Activated naive CD4-positive, alpha-beta T cell treated with anti-CD3 and anti-CD28 coated beads for 36 hours (primary cell): ENCODE data around the gene PAQR6. TPM values are rescaled to one million over a fixed set of nuclear protein-coding genes. Genes with fewer than 3 reads are reported as not detected.
"Not testable (repeated sequence)": the region's sequence is repeated elsewhere in the genome, so short reads cannot be mapped to it uniquely, and the experiment has no call there.

Experiments used
- CTCF ChIA-PET: fragments of 350-600 bp; sonication (Branson Sonifier 250); formaldehyde crosslinking; loops from one replicate; lab custom pipeline; 2021; ENCODE audit warnings: antibody characterized with exemption; lab: Charles Lee
- DNase-seq: peaks from one replicate; pipeline ENCODE4 v3.0.0-alpha.2; 2020
- H3K27ac Mint-ChIP-seq: one replicate; pipeline ENCODE4 v1.8.0; 2021; ENCODE audit warnings: mild to moderate bottlenecking, mixed read lengths
- H3K27me3 Mint-ChIP-seq: one replicate; pipeline ENCODE4 v1.8.0; 2021; ENCODE audit warnings: low read depth, mixed read lengths
- H3K36me3 Mint-ChIP-seq: one replicate; pipeline ENCODE4 v1.8.0; 2021; ENCODE audit warnings: low read depth, mixed read lengths
- H3K4me1 Mint-ChIP-seq: one replicate; pipeline ENCODE4 v1.8.0; 2021; ENCODE audit warnings: low read depth, mixed read lengths
- H3K4me3 Mint-ChIP-seq: one replicate; pipeline ENCODE4 v1.8.0; 2021; ENCODE audit warnings: mild to moderate bottlenecking, moderate library complexity, mixed read lengths
- H3K9me3 Mint-ChIP-seq: one replicate; pipeline ENCODE4 v1.8.0; 2021; ENCODE audit warnings: mixed read lengths
- intact Hi-C: fragments of 100-400 bp; cut with micrococcal nuclease; formaldehyde crosslinking; loops from one replicate; pipeline ENCODE4 v1.15.1; 2023
- total RNA-seq, 2 experiments: library from RNA; stranded (reverse); gene quantifications; one replicate each; pipeline ENCODE4 v1.2.3, GENCODE V29; 2021

Gene PAQR6
- total RNA-seq, 2 experiments from 2014 or later: 3.7 to 4.2 TPM

- intact Hi-C loops: loop anchor here (1.0 to 10.0 kb wide), 5 partner anchors 8 to 282 kb away; partner anchors contain the start of genes RXFP4, SMG5 and TMEM79
- Mint-ChIP-seq H3K27me3 (no peaks in the 10 kb centered on the region), H3K36me3 (peaks cover 55% of the 10 kb centered on the region), H3K4me1 (peaks cover 52% of the 10 kb centered on the region), H3K9me3 (no peaks in the 10 kb centered on the region), H3K27ac (peak overlapping the region; percentile 100), H3K4me3 (no peak overlapping the region)
- CTCF ChIA-PET: interaction anchor here (0.7 to 8.7 kb wide), 9 partner anchors 9 to 97 kb away, joined by 3 to 244 read pairs (median 10); partner anchors contain the start of genes PMF1, SLC25A44 and SMG5
- no peak for DNase-seq
Measured at GRCh38 chr1:156226782-156227181, 21.1 kb downstream of the PAQR6 start.

- CTCF ChIA-PET: interaction anchor here (0.7 to 8.7 kb wide), 14 partner anchors 8 to 130 kb away, joined by 3 to 244 read pairs (median 6); partner anchors contain the start of genes PMF1, SLC25A44 and SMG5
- peaks cover 57% of the 10 kb centered on the region for H3K36me3 Mint-ChIP-seq
- H3K4me1 Mint-ChIP-seq: peaks cover 59% of the 10 kb centered on the region
- H3K9me3 Mint-ChIP-seq: no peaks in the 10 kb centered on the region
- intact Hi-C loops: loop anchor here (1.0 to 10.0 kb wide), 5 partner anchors 8 to 281 kb away; partner anchors contain the start of genes RXFP4, SMG5 and TMEM79
- no peak overlapping the region for H3K4me3 Mint-ChIP-seq
- H3K27me3 Mint-ChIP-seq: no peaks in the 10 kb centered on the region
- peak overlapping the region; percentile 100 for H3K27ac Mint-ChIP-seq
- peak; percentile 59 for DNase-seq
Measured at GRCh38 chr1:156226116-156226538, 21.7 kb downstream of the PAQR6 start.

- Mint-ChIP-seq H3K36me3 (peaks cover 60% of the 10 kb centered on the region), H3K27me3 (no peaks in the 10 kb centered on the region), H3K9me3 (no peaks in the 10 kb centered on the region), H3K4me3 (peak overlapping the region; percentile 45), H3K4me1 (peaks cover 62% of the 10 kb centered on the region), H3K27ac (peak overlapping the region; percentile 100)
- CTCF ChIA-PET: interaction anchor here (0.7 to 8.7 kb wide), 20 partner anchors 8 to 146 kb away, joined by 3 to 244 read pairs (median 6); partner anchors contain the start of genes PMF1, SLC25A44 and SMG5
- no peak for DNase-seq
- intact Hi-C loops: loop anchor here (1.0 to 10.0 kb wide), 8 partner anchors 7 to 281 kb away; partner anchors contain the start of genes RXFP4, SMG5 and TMEM79
Measured at GRCh38 chr1:156225677-156226014, 22.2 kb downstream of the PAQR6 start.

- intact Hi-C loops: loop anchor here (10.0 kb wide), 1 partner anchor 277 kb away; the partner anchor contains the start of gene RXFP4
- Mint-ChIP-seq H3K36me3 (peaks cover 63% of the 10 kb centered on the region), H3K9me3 (peaks cover 3% of the 10 kb centered on the region), H3K4me1 (peaks cover 85% of the 10 kb centered on the region), H3K27ac (peak overlapping the region; percentile 100), H3K27me3 (no peaks in the 10 kb centered on the region), H3K4me3 (peak overlapping the region; percentile 82)
- CTCF ChIA-PET: interaction anchor here (0.9 to 8.7 kb wide), 4 partner anchors 9 to 125 kb away, joined by 3 to 244 read pairs (median 4); partner anchors contain the start of genes PMF1 and SMG5
- no peak for DNase-seq
Measured at GRCh38 chr1:156221986-156222692, 25.7 kb downstream of the PAQR6 start.

- intact Hi-C loops: loop anchor here (10.0 kb wide), 1 partner anchor 275 kb away; the partner anchor contains the start of gene RXFP4
- Mint-ChIP-seq H3K36me3 (peaks cover 61% of the 10 kb centered on the region), H3K9me3 (peaks cover 3% of the 10 kb centered on the region), H3K27me3 (no peaks in the 10 kb centered on the region), H3K4me3 (peak overlapping the region; percentile 13), H3K27ac (peak overlapping the region; percentile 100), H3K4me1 (peaks cover 82% of the 10 kb centered on the region)
- CTCF ChIA-PET: interaction anchor here (8.7 kb wide), 1 partner anchor 74 kb away, joined by 244 read pairs; no protein-coding TSS in a partner anchor
- no peak for DNase-seq
Measured at GRCh38 chr1:156220226-156220625, 27.6 kb downstream of the PAQR6 start.

- Mint-ChIP-seq H3K4me1 (peaks cover 72% of the 10 kb centered on the region), H3K36me3 (peaks cover 69% of the 10 kb centered on the region), H3K9me3 (peaks cover 3% of the 10 kb centered on the region), H3K27me3 (no peaks in the 10 kb centered on the region), H3K4me3 (peak overlapping the region; percentile 65), H3K27ac (peak overlapping the region; percentile 100)
- peak; percentile 79 for DNase-seq
- CTCF ChIA-PET: interaction anchor here (0.7 to 1.3 kb wide), 9 partner anchors 8 to 118 kb away, joined by 3 to 8 read pairs (median 4); partner anchors contain the start of gene SLC25A44
- intact Hi-C loops: loop anchor here (1.0 kb wide), 7 partner anchors 8 to 121 kb away; partner anchors contain the start of gene SLC25A44
Measured at GRCh38 chr1:156217871-156218270, 30.0 kb downstream of the PAQR6 start.

- DNase-seq, CTCF ChIA-PET, H3K9me3 Mint-ChIP-seq, intact Hi-C loops, H3K27me3 Mint-ChIP-seq, H3K4me3 Mint-ChIP-seq: not testable (repeated sequence)
- Mint-ChIP-seq H3K27ac (peak overlapping the region; percentile 100), H3K4me1 (peaks cover 71% of the 10 kb centered on the region), H3K36me3 (peaks cover 66% of the 10 kb centered on the region)
Measured at GRCh38 chr1:156216361-156217086, 31.3 kb downstream of the PAQR6 start.

GRCh38 chr1:156214024-156214748 is 33.7 kb downstream of the PAQR6 start:
- peaks cover 1% of the 10 kb centered on the region for H3K9me3 Mint-ChIP-seq
- no peaks in the 10 kb centered on the region for H3K27me3 Mint-ChIP-seq
- intact Hi-C loops: loop anchor here (5.0 kb wide), 1 partner anchor 237 kb away; the partner anchor contains the start of gene ARHGEF2
- CTCF ChIA-PET: interaction anchor here (0.6 to 6.7 kb wide), 6 partner anchors 11 to 1068 kb away, joined by 3 to 54 read pairs (median 5); partner anchors contain the start of gene SLC25A44
- H3K4me1 Mint-ChIP-seq: peaks cover 51% of the 10 kb centered on the region
- H3K27ac Mint-ChIP-seq: peak overlapping the region; percentile 97
- H3K4me3 Mint-ChIP-seq: peak overlapping the region; percentile 79
- peaks cover 59% of the 10 kb centered on the region for H3K36me3 Mint-ChIP-seq
- peak; percentile 74 for DNase-seq

GRCh38 chr1:156213644-156213966 is 34.3 kb downstream of the PAQR6 start:
- intact Hi-C loops: loop anchor here (1.0 to 5.0 kb wide), 3 partner anchors 10 to 236 kb away; partner anchors contain the start of gene ARHGEF2
- DNase-seq: no peak
- H3K4me3 Mint-ChIP-seq: peak overlapping the region; percentile 79
- CTCF ChIA-PET: interaction anchor here (0.6 to 6.7 kb wide), 7 partner anchors 11 to 156 kb away, joined by 3 to 54 read pairs (median 5); partner anchors contain the start of gene SLC25A44
- peak overlapping the region; percentile 97 for H3K27ac Mint-ChIP-seq
- H3K9me3 Mint-ChIP-seq: no peaks in the 10 kb centered on the region
- no peaks in the 10 kb centered on the region for H3K27me3 Mint-ChIP-seq
- peaks cover 61% of the 10 kb centered on the region for H3K36me3 Mint-ChIP-seq
- H3K4me1 Mint-ChIP-seq: peaks cover 51% of the 10 kb centered on the region

- CTCF ChIA-PET: interaction anchor here (0.6 to 6.7 kb wide), 11 partner anchors 9 to 259 kb away, joined by 3 to 54 read pairs (median 5); partner anchors contain the start of gene SLC25A44
- Mint-ChIP-seq H3K27me3 (no peaks in the 10 kb centered on the region), H3K4me1 (peaks cover 46% of the 10 kb centered on the region), H3K36me3 (peaks cover 58% of the 10 kb centered on the region), H3K27ac (peak within 1 kb of the TSS; percentile 97), H3K4me3 (peak within 1 kb of the TSS; percentile 79), H3K9me3 (no peaks in the 10 kb centered on the region)
- peak; percentile 99 for DNase-seq
- intact Hi-C loops: loop anchor here (1.0 to 5.0 kb wide), 4 partner anchors 10 to 236 kb away; partner anchors contain the start of gene ARHGEF2
Measured at GRCh38 chr1:156212833-156213643, 34.8 kb downstream of the PAQR6 start, which contains the start of gene PMF1. PMF1 (plus strand) TSS chr1:156213007; CDS start chr1:156213016, 9 bp downstream.
